ENCODE measurements around the gene MID1IP1.

Gene MID1IP1

GRCh38 chrX:38816155-38816554 is 14.9 kb downstream of the MID1IP1 start:
- DNase-seq = no peak

DNA sequence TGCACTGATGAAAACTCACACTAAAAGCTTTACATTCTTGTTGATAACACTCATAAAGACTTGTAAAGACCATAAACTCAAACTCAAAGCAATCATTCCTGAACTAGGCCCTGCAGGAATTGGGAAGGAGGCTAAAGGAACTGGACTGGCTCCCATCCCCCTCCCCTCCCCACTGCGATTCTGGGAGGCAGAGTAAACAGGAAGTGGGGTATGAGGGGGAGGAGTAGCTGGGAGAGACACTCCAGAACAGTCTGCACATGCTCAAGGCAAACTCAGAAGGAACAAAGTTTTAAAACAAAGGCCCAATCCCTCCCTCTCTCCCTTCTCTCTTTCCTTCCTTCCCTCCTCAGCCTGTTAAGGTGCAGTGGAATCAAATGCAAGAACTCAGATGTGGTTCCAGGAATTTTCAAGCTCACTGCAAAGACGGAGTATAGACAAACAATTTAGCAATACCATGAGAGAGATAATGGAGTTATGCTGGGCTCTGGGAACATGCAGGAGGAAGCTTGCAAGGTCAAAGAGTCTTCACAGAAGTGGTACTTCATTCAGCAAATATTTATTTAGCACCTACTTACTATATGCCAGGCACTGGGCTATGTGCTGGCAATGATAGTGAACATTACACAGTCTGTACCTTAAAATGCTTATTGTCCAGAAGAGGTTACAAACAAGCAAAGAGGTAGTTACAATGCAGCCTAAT is 15.9 kb downstream of the MID1IP1 start:
- DNase-seq = peak; percentile 71

- DNase-seq = no peak
Observed at GRCh38 chrX:38819163-38819562, 17.9 kb downstream of the MID1IP1 start.

DNA sequence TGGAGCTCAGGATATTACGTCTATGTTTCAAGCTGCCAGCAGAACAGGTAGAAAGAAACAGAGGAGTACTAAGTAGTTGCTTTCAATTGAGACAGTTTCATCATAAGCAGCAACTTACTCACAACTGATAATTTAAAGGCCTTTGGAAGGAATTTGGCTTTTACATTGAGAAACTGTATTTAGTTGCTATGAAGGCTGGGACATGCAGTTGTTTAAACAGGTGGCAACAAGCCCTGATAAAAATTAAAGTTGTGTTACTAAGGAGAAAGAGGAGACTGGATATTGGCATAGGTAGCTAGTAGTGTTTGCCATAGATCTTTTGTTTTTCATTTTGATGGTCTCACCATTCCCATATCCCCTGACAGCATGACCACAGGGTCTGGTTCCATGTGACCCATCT is 18.4 kb downstream of the MID1IP1 start:
- no peak for DNase-seq

GRCh38 chrX:38820751-38821150 is 19.5 kb downstream of the MID1IP1 start:
- DNase-seq = no peak

GRCh38 chrX:38824176-38824575 is 22.9 kb downstream of the MID1IP1 start:
- DNase-seq = no peak

DNA sequence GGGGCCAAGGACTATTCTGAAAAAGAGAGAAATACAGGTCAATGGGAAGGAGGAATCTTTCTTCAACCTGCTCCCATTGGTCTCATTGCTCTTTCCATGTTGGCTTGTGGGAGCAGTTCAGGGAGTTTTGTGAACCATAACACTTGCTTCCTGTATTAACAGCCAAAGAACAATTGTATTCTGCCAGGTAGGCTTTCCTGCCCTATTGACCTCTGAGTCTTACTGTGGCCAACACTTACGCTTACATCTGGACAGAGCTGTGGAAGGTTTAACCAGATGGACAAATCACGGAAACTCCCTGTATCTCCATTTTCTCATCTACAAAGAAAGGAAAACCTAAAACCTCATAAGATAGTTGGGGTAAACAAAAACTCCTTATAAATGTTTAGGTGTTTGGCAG is 30.7 kb downstream of the MID1IP1 start:
- DNase-seq = no peak

DNA sequence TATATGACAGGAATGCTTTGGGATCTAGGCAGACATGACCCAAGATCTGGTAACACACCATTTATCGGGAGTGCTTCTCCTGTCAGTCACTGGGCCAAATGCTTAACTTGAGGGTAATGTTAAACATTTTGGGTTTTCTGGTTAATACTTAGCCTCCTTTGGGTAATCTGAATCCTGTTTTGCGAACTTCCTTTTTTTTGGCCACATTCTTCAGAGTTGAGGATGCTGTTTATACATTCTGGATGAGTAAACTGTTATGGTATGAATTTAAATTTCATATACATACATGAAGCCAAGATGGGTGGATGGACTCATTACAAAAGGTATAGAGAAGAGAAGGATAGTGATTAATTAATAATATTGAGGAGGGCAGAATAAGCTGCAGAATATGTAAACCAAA is 36.1 kb downstream of the MID1IP1 start:
- DNase-seq = peak; percentile 0

DNA sequence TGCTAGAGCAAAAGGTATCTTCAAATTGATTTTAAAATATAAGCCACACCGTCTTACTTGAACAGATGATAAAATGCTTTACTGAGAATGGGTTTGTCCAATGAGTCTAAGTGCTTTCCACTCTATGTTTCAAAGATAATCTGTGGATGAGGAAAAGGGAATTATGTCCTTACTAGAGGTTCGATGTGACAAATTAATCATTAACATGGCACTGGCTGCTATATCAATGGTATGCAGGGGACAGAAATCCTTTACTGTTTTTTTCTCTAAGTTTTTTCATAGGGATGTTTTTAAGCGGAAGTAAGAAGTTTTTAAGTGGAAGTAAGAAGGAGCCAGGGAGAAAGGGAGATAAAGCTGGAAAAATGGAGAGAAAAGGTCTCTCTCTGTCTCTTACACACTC is 38.0 kb downstream of the MID1IP1 start:
- DNase-seq = no peak

DNA sequence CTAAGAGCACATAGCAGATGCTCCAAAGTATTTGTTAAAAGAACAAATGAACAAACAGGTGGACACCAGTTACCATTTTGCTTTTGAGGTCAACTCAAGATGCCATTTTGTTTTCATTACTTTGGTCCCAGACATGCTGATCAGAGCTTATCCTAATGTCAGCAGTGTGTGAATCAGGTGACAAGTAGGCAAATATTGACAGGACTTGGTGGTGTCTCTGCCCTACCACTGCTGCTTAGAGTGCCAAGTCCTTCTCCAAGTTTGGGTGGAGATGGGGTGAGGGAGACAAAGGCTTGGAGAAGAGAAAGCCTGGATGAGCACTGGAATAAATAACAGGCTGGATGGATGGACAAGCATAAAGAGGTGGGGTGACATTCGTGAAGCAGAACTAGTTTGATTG is 38.7 kb downstream of the MID1IP1 start:
- no peak for DNase-seq

GRCh38 chrX:38841750-38842149 is 40.5 kb downstream of the MID1IP1 start:
- no peak for DNase-seq

DNA sequence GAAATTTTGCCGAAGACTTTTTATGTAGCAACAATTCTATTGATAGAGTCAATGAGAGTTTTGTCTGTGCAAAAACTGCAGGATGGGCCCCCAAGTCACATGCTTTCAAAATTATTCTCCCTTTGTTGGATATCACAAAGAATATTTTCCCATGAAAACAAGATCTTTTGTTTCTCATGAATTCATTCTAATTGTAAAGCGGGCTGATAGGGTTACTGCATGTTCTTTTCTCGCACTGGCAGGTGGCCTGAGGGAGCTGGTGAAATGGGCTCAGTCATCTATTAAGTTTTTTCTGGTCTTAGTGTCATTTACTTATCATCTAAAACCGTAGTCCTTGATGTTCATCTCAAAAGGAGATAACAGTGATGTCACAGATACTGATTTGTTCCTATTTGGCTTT is 44.2 kb downstream of the MID1IP1 start:
- no peak for DNase-seq

- no peak for DNase-seq
Observed at GRCh38 chrX:38847206-38847902, 46.1 kb downstream of the MID1IP1 start.

DNA sequence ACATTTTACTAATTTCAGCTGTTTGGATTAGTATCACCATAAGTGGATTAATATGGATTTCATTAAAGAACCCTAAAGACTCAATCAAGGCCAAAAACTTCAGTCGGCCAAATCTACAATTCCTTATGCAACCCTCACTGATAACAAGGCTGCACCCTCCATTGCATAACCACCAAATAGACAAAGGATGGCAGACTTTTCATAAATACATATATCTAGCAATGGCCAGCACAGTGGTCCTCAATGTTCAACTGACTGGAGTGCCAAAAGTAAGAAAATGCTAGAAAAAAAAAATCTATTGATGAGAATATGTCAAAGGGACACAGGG is 46.6 kb downstream of the MID1IP1 start:
- no peak for DNase-seq

DNA sequence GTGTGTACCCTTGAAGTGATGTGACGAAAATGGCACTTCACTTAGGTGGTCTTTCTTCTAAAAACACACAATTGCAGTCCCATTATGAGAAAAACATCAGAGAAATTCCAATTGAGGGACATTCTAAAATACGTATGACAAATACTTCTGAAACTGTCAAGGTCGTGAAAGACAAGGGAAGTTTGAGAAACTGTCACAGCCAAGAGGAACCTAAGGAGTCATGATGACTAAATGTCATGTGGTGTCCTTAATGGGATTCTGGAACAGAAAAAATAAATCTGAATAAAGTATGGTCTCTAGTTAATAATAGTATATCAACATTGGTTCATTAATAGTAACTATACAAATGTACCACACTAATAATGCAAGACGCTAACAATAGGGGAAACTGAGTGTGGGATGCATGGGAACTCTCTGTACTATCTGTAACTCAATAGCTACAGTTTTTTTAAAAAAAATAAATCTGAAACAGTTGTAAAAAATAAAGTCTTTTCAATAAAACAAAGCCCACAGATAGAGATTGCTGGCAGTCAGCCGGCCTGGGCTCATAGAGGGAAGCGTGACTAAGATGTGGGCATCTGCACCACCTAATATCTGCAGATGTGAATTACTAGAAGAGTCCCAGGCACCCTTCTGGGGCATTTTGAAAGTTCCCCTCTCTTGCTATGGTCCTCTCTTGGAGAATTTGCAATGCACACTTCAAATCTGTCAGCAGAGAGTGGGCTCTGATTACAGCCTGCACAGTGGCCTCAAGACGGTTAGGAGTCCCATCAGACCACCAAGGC is 47.6 kb downstream of the MID1IP1 start:
- DNase-seq = no peak

DNA sequence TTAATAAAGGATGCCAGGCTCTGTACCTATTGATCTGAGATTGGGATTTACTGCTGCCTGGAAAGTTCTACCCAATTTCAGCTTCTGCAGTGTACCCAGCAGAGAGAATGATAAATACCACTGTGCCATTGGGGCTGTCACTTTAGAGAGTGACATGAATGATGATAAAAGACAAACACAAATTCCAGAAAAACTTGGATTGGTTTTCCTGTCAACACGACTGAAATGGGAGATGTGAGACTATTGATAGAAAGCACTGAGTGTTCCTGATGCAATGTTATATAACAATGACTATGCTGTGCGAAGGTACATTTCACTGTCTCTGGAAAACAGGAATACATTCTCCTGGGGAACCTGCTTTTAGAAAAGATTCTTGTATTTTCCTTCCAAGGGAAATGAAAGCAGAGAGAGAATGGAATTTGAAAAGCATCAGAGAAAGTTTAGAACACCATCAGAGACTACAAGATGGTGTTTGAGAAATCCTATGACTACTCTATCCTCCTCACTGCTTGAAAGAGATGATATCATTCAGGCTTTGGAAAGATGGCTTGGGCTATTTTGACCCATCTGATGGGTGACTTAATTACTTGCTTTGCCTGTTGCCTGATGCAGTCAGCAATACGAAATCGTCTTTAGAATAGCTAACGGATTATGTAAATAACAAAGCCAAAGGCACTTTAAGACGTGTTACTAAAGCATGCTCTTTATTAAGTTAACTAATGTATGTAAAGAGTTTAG is 49.7 kb downstream of the MID1IP1 start:
- DNase-seq = no peak

DNA sequence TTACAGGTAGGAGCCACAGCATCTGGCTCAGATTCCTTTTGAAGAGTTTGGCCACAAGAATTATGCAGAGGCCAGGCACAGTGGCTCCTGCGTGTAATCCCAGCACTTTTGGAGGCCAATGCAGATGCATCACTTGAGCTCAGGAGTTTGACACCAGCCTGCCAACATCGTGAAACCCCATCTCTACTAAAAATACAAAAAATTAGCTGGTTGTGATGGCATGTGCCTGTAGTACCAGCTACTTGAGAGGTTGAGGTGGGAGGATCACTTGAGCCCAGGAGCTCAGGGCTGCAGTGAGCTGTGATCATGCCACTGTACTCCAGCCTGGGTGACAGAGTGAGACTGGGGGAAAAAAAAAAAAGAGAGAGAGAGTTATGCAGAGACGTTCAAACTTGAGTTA is 53.0 kb downstream of the MID1IP1 start:
- DNase-seq = no peak

Data from fibroblast of skin of right quadriceps (primary cell).